ENCODE measurements around the gene TREM2.

DNA sequence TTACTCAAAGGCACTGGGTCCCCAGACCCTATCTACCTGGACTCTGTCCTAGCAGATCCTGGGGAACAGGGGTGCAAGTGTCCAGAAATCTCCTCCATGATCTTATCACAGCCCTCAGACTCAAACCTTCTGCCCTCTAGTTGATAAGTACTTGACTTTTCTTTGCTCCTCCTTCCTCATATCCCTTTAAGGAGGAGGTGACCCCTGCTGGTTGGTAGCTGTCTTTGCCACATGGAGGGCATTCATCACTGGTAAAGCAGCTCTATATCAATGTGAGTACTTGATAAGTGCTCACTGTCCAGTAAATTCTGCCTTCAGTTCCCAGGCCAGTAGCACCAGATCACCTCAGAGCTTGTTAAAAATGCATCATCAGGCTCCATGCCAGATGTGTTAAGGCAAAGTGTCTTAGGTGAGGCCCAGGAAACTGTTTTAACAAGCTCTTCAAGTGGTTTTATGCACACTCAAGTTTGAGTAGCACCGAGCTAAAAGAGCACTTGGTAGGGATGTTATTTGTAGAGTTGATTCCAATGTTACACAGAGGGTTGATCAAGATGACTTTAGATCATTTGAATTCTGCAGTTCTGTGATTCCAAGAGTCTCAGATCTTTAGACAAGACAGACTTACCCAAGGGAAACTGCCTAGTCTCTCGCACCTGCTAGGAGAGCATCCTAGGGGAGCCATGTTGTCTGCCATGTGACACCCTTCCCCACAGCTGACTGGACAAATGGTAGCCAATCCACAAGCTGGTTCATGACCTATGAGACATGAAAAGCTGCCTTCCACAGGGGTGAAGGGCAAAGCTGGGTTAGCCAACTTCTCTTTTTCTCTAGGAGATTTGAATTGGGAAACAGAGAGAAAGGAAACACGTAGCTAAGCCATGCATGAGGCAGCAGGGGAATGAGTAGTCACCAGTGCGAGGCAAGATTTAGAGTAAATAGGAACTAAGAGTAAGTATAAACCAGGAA, 19.4 kb upstream of the TREM2 start:
- TF ChIP-seq CTCF (IDR thresholded peaks at IDR 0.05) (peak; percentile 72), EZH2 (IDR thresholded peaks at IDR 0.05; ENCODE audit: borderline replicate concordance, insufficient read depth, low read depth, low read length, poor library complexity, severe bottlenecking) (no peak)

Measured in B cell (primary cell).